ENCODE data around the gene PLXDC2. TPM values are rescaled to one million over a fixed set of nuclear protein-coding genes. Genes with fewer than 3 reads are reported as not detected.

PLXDC2 gene
- total RNA-seq, 1 experiment from 2014 or later, result not detected

DNA sequence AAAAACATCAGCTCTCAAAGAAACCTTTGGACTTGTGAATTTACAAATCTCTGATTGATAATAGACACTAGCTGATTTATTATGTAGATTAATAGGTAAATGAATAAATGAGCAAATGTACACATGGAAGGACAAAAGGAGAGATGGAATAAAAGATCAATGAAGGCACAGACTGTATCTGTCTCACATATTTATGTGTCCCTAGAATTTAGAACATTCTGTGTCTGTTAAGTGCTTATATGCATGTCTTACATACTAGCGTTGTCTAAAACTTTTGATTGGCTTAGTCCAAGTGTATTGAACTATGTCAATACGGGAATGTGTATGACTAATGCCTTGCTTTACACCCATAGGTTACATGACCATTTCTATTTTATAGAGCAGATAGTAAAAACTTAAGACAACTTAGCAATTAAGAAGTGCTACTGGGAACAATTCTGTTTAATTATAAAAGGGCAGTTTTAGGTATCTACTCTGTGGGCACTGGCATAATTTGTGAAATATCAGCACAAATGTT is 140.3 kb downstream of the PLXDC2 start:
- DNase-seq, result no peak
- Mint-ChIP-seq H3K4me1 (ENCODE audit: low read depth, unreplicated experiment) (no peaks in the 10 kb centered on the region), H3K9me3 (ENCODE audit: low read depth, unreplicated experiment) (peaks cover 6% of the 10 kb centered on the region), H3K27ac (ENCODE audit: unreplicated experiment) (no peak overlapping the region), H3K27me3 (ENCODE audit: unreplicated experiment) (no peaks in the 10 kb centered on the region), H3K36me3 (ENCODE audit: insufficient read depth, unreplicated experiment) (no peaks in the 10 kb centered on the region), H3K4me3 (ENCODE audit: low read depth, unreplicated experiment) (no peak overlapping the region)
- CTCF ChIA-PET, result no interaction called here
- intact Hi-C loops (cut with micrococcal nuclease; ENCODE audit: unreplicated experiment), result no loop called here
- no TSS peak for BruUV-seq (replicated peaks)
- TF ChIP-seq, protein P1, sequence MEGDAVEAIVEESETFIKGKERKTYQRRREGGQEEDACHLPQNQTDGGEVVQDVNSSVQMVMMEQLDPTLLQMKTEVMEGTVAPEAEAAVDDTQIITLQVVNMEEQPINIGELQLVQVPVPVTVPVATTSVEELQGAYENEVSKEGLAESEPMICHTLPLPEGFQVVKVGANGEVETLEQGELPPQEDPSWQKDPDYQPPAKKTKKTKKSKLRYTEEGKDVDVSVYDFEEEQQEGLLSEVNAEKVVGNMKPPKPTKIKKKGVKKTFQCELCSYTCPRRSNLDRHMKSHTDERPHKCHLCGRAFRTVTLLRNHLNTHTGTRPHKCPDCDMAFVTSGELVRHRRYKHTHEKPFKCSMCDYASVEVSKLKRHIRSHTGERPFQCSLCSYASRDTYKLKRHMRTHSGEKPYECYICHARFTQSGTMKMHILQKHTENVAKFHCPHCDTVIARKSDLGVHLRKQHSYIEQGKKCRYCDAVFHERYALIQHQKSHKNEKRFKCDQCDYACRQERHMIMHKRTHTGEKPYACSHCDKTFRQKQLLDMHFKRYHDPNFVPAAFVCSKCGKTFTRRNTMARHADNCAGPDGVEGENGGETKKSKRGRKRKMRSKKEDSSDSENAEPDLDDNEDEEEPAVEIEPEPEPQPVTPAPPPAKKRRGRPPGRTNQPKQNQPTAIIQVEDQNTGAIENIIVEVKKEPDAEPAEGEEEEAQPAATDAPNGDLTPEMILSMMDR (IDR thresholded peaks at IDR 0.05; ENCODE audit: unreplicated experiment), result no peak

DNA sequence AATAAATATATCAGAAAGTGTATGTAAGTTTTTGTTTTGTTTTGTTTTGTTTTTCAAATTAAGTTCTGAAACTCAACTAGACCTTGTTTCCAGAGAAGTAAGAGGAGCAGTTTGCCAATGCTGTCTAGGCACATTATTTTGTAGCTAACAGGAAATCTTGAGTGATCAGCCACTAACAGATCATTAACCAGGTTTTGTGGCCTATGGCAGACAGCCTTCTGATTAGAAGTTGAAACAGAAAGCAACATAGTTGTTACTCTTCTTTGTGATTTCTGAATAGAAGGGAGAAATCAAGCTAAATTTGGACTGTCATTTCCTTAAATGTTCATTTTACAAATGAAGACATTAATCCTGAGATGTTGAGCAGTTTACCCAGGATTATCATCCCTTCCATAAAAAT is 142.6 kb downstream of the PLXDC2 start:
- no TSS peak for BruUV-seq (replicated peaks)
- no peaks in the 10 kb centered on the region for H3K27me3 Mint-ChIP-seq (ENCODE audit: unreplicated experiment)
- H3K4me3 Mint-ChIP-seq (ENCODE audit: low read depth, unreplicated experiment), result no peak overlapping the region
- H3K36me3 Mint-ChIP-seq (ENCODE audit: insufficient read depth, unreplicated experiment), result no peaks in the 10 kb centered on the region
- intact Hi-C loops (cut with micrococcal nuclease; ENCODE audit: unreplicated experiment), result no loop called here
- H3K27ac Mint-ChIP-seq (ENCODE audit: unreplicated experiment), result no peak overlapping the region
- peaks cover 3% of the 10 kb centered on the region for H3K9me3 Mint-ChIP-seq (ENCODE audit: low read depth, unreplicated experiment)
- TF ChIP-seq, protein P1 (IDR thresholded peaks at IDR 0.05; ENCODE audit: unreplicated experiment), result no peak
- H3K4me1 Mint-ChIP-seq (ENCODE audit: low read depth, unreplicated experiment), result no peaks in the 10 kb centered on the region
- DNase-seq, result no peak
- CTCF ChIA-PET, result no interaction called here

DNA sequence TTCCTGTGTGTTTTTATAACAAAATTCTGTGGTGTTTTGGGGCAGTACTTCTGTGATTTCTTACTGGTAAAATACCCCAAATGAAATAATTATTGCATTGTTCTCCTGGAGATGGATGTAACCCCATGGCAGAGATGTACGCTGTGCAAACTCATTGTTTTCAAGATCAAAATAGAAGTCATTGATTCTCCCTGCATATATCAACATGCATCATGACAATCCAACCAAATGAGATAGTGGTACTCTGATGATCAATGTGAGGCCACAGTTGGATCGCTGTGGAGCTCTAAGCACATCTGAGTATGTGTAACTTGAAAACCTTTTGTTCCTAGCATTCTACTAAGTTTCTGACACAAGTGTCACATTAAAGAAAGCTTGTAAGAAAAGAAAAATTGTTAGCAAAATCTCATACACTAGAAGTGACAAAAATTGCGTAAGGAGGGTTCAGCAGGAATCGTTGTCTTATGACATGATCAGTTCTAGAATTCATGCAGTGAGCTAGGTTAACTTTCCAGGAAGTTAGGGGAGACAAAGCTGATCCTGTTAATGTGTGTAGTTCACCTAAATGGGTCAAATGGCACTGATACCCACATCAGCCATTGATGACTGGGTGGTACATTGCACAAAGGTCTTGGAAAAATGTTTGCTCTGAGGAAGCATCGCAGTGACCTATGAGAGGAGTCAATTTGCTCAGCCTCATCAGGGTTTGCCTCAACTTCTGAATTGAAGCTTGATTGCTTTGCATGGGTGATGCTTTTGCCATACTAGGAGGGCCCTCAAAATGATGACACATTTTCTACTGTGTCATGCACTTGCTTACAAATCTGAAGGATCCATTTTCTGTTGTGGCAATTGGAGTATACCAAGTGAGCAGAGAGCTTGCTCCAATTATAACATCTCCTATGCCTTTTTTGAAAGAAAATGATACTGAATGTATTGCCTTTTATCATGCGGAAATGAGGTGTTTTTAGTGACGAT is 145.1 kb downstream of the PLXDC2 start:
- CTCF ChIA-PET, result no interaction called here
- Mint-ChIP-seq H3K27ac (ENCODE audit: unreplicated experiment) (no peak overlapping the region), H3K36me3 (ENCODE audit: insufficient read depth, unreplicated experiment) (no peaks in the 10 kb centered on the region), H3K9me3 (ENCODE audit: low read depth, unreplicated experiment) (peaks cover 6% of the 10 kb centered on the region), H3K4me1 (ENCODE audit: low read depth, unreplicated experiment) (no peaks in the 10 kb centered on the region), H3K4me3 (ENCODE audit: low read depth, unreplicated experiment) (no peak overlapping the region), H3K27me3 (ENCODE audit: unreplicated experiment) (no peaks in the 10 kb centered on the region)
- no peak for DNase-seq
- TF ChIP-seq, protein P1 (IDR thresholded peaks at IDR 0.05; ENCODE audit: unreplicated experiment), result no peak
- BruUV-seq (replicated peaks), result no TSS peak
- intact Hi-C loops (cut with micrococcal nuclease; ENCODE audit: unreplicated experiment), result no loop called here

DNA sequence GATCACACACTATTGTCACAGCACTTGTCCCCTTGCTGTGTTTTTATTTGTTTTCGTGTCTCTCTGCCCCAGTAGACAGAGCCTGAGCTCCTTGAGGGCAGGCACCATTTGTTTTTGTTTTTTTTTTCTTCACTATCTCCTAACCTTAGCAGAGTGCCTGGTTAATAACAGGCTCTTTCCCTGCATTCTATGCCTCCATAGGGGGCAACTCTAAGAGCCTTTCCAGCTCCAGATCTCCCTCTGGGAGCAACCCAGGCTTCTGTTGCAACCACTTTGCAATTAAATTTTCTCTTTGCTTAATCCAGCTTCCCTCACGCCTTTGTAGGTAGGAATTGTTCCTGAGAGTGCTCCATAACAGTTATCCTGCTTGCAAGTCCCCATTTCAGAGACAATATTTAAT is 148.4 kb downstream of the PLXDC2 start:
- H3K27ac Mint-ChIP-seq (ENCODE audit: unreplicated experiment), result no peak overlapping the region
- intact Hi-C loops (cut with micrococcal nuclease; ENCODE audit: unreplicated experiment), result no loop called here
- no TSS peak for BruUV-seq (replicated peaks)
- H3K36me3 Mint-ChIP-seq (ENCODE audit: insufficient read depth, unreplicated experiment), result no peaks in the 10 kb centered on the region
- CTCF ChIA-PET, result no interaction called here
- H3K4me3 Mint-ChIP-seq (ENCODE audit: low read depth, unreplicated experiment), result no peak overlapping the region
- no peak for DNase-seq
- TF ChIP-seq, protein P1 (IDR thresholded peaks at IDR 0.05; ENCODE audit: unreplicated experiment), result no peak
- no peaks in the 10 kb centered on the region for H3K4me1 Mint-ChIP-seq (ENCODE audit: low read depth, unreplicated experiment)
- H3K27me3 Mint-ChIP-seq (ENCODE audit: unreplicated experiment), result no peaks in the 10 kb centered on the region
- H3K9me3 Mint-ChIP-seq (ENCODE audit: low read depth, unreplicated experiment), result peaks cover 8% of the 10 kb centered on the region

Data from Calu3 (cell line).